HepG2 (cell line): ENCODE data around the gene NUDT22. TPM values are rescaled to one million over a fixed set of nuclear protein-coding genes. Genes with fewer than 3 reads are reported as not detected.
A peak's percentile ranks its signal among the peaks of the same experiment; 100 is the strongest.

ENCODE experiments used
- AGO2 ChIP-seq: fragments of 200-400 bp; formaldehyde crosslinking; optimal IDR thresholded peaks from 2 replicates; pipeline ENCODE3; 2017; ENCODE audit warnings: mild to moderate bottlenecking, low read depth, low read length, moderate library complexity
- CHCHD3 ChIP-seq: sonication (generic); formaldehyde crosslinking; IDR thresholded peaks from 2 replicates; pipeline ENCODE4 v1.8.0; 2022; ENCODE audit warnings: mild to moderate bottlenecking, missing genetic modification reagents, moderate library complexity
- ETV5 ChIP-seq: IDR thresholded peaks from 2 replicates; pipeline ENCODE4 v1.6.1; 2018; ENCODE audit warnings: missing biosample characterization, missing genetic modification reagents, inconsistent platforms, borderline replicate concordance
- ISX ChIP-seq: sonication (generic); formaldehyde crosslinking; conservative IDR thresholded peaks from 2 replicates; pipeline ENCODE4 v1.5.0; 2020; ENCODE audit warnings: missing genetic modification reagents
- JDP2 ChIP-seq: sonication (generic); formaldehyde crosslinking; IDR thresholded peaks from 2 replicates; pipeline ENCODE4 v1.8.1; 2022; ENCODE audit warnings: missing genetic modification reagents, borderline replicate concordance
- MTA1 ChIP-seq: sonication (generic); formaldehyde crosslinking; IDR thresholded peaks from 2 replicates; pipeline ENCODE4 v1.4.0; 2020; ENCODE audit warnings: missing genetic modification reagents, mild to moderate bottlenecking, borderline replicate concordance
- MTF2 ChIP-seq: sonication (generic); formaldehyde crosslinking; IDR thresholded peaks from 2 replicates; pipeline ENCODE4 v1.5.0; 2020; ENCODE audit warnings: missing genetic modification reagents, borderline replicate concordance
- RBAK ChIP-seq: sonication (generic); formaldehyde crosslinking; IDR thresholded peaks from 2 replicates; pipeline ENCODE4 v1.5.1; 2020; ENCODE audit warnings: mild to moderate bottlenecking, missing genetic modification reagents
- SRY ChIP-seq: sonication (generic); formaldehyde crosslinking; IDR thresholded peaks from 2 replicates; pipeline ENCODE4 v1.8.0; 2022; ENCODE audit warnings: mild to moderate bottlenecking, missing genetic modification reagents
- THYN1 ChIP-seq: sonication (generic); formaldehyde crosslinking; IDR thresholded peaks from 2 replicates; pipeline ENCODE4 v1.8.1; 2023; ENCODE audit warnings: low read depth, mild to moderate bottlenecking, moderate library complexity, missing genetic modification reagents, borderline replicate concordance
- U2AF1 ChIP-seq: fragments of 200-400 bp; formaldehyde crosslinking; optimal IDR thresholded peaks from 2 replicates; pipeline ENCODE3; 2017; ENCODE audit warnings: mild to moderate bottlenecking, low read depth, low read length
- ZIK1 ChIP-seq: sonication (generic); formaldehyde crosslinking; IDR thresholded peaks from 2 replicates; pipeline ENCODE4 v1.5.0; 2020; ENCODE audit warnings: mild to moderate bottlenecking, low read depth, missing genetic modification reagents, borderline replicate concordance
- ZNF333 ChIP-seq: sonication (generic); formaldehyde crosslinking; IDR thresholded peaks from 2 replicates; pipeline ENCODE4 v1.4.0; 2020; ENCODE audit warnings: mild to moderate bottlenecking, missing genetic modification reagents, borderline replicate concordance
- ZNF543 ChIP-seq: sonication (generic); formaldehyde crosslinking; IDR thresholded peaks from 2 replicates; pipeline ENCODE4 v1.4.0; 2020; ENCODE audit warnings: mild to moderate bottlenecking, missing genetic modification reagents
- ZNF605 ChIP-seq: sonication (generic); formaldehyde crosslinking; IDR thresholded peaks from 2 replicates; pipeline ENCODE4 v1.8.0; 2022; ENCODE audit warnings: mild to moderate bottlenecking, missing genetic modification reagents
- ZNF720 ChIP-seq: sonication (generic); formaldehyde crosslinking; IDR thresholded peaks from 2 replicates; pipeline ENCODE4 v1.4.0; 2020; ENCODE audit warnings: missing genetic modification reagents
- ZNF737 ChIP-seq: sonication (generic); formaldehyde crosslinking; IDR thresholded peaks from 2 replicates; pipeline ENCODE4 v1.5.0; 2020; ENCODE audit warnings: missing genetic modification reagents, mild to moderate bottlenecking, borderline replicate concordance
- ZNF746 ChIP-seq: sonication (generic); formaldehyde crosslinking; IDR thresholded peaks from 2 replicates; pipeline ENCODE4 v1.8.0; 2022; ENCODE audit warnings: mild to moderate bottlenecking, missing genetic modification reagents
- ZSCAN29 ChIP-seq: sonication (generic); formaldehyde crosslinking; conservative IDR thresholded peaks from 2 replicates; pipeline ENCODE4 v1.4.0; 2020; ENCODE audit warnings: mild to moderate bottlenecking, missing genetic modification reagents
- polyA plus RNA-seq, 8 experiments: library from polyadenylated mRNA; depleted of rRNA in 3 of 8; stranded (reverse) in 7 of 8; unstranded in 1 of 8; fragments of >200 nt; fragmentation: Illumina TruSeq in 4 of 8; extraction: Trizol in 4 of 8; gene quantifications; 2 replicates each; pipeline versions ENCODE4 v1.2.1 to v1.2.3, GENCODE V29; 2011 to 2016; ENCODE audit warnings: low read depth in 4 of 8, missing spikeins in 1 of 8, mixed read lengths in 1 of 8; ENCODE audit not compliant: insufficient read depth in 1 of 8
- total RNA-seq, 5 experiments: library from RNA; depleted of rRNA; stranded (reverse); fragments of >200 nt; fragmentation: Illumina TruSeq; extraction: Trizol; gene quantifications; 2 replicates each; pipeline ENCODE4 v1.2.3, GENCODE V29; 2016; ENCODE audit warnings: low read depth in 1 of 5
- TF ChIP-seq, protein P1 (sequence below): sonication (generic); formaldehyde crosslinking; conservative IDR thresholded peaks from 2 replicates; pipeline ENCODE4 v1.5.0; 2020; ENCODE audit warnings: missing genetic modification reagents
- TF ChIP-seq, protein P2 (sequence below): sonication (generic); formaldehyde crosslinking; IDR thresholded peaks from 2 replicates; pipeline ENCODE4 v1.4.0; 2020; ENCODE audit warnings: mild to moderate bottlenecking, missing genetic modification reagents
- TF ChIP-seq, protein P3 (sequence below): sonication (generic); formaldehyde crosslinking; IDR thresholded peaks from 2 replicates; pipeline ENCODE4 v1.4.0; 2020; ENCODE audit warnings: mild to moderate bottlenecking, missing genetic modification reagents
- TF ChIP-seq, protein P4 (sequence below): sonication (generic); formaldehyde crosslinking; IDR thresholded peaks from 2 replicates; pipeline ENCODE4 v1.4.0; 2020; ENCODE audit warnings: missing genetic modification reagents, mild to moderate bottlenecking, borderline replicate concordance

The NUDT22 gene
- total and polyA plus RNA-seq, 2 of the 13 experiments (the other 11 are each of a cell fraction or from before 2014, with no cell fraction given) = 33.5 to 39.8 TPM

DNA sequence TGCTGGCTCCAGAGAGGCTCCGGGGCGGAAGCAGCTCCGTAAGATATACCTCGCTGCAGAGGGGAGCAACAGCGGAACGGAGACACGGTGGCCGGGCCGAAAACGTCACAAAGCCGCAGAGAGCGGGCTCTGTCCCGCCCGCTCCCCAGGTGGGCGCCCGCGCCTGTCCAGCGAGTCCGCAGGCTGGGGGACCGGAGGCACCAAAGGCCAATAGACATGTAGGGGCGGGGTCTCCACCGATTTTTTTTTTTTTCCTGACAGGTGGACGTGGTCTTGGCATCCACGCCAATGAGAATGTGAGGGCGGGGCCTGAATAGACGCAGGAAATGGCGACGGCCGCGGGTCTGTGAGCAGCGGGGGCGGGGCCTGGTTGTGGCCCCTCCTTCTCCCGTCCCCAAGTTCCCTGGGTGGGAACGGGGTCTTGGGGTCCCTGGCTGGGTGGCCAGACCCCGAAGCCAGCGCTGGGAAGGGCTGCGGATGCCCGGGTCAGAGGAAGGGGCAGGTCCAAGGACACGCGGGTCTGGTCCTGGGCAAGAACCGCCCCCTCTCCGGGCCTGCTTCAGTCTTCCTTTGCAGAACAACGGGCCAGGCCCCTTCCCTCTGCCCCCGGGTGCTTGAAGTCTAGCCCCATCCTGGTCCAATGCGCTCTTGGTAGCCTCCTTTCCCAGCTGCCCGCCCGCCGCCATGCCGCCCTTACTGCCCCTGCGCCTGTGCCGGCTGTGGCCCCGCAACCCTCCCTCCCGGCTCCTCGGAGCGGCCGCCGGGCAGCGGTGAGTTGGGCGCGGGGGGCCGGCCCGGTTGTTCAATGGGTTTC is 4.3 kb downstream of the NUDT22 start, which contains the start of gene DNAJC4 (continued):
- no peak for TF ChIP-seq JDP2 (CRISPR knock-in tag)
- no peak for TF ChIP-seq RBAK
- TF ChIP-seq ZNF737 (CRISPR knock-in tag) = 0 out of 2 replicates have a peak, but pooled peaks have one; percentile 35
- TF ChIP-seq CHCHD3 (CRISPR knock-in tag) = no peak
- no peak for TF ChIP-seq ZNF543 (CRISPR knock-in tag)
- TF ChIP-seq, protein P1, sequence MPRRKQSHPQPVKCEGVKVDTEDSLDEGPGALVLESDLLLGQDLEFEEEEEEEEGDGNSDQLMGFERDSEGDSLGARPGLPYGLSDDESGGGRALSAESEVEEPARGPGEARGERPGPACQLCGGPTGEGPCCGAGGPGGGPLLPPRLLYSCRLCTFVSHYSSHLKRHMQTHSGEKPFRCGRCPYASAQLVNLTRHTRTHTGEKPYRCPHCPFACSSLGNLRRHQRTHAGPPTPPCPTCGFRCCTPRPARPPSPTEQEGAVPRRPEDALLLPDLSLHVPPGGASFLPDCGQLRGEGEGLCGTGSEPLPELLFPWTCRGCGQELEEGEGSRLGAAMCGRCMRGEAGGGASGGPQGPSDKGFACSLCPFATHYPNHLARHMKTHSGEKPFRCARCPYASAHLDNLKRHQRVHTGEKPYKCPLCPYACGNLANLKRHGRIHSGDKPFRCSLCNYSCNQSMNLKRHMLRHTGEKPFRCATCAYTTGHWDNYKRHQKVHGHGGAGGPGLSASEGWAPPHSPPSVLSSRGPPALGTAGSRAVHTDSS (CRISPR knock-in tag) = no peak
- peak; percentile 33; the same call in 1 of the 2 replicates for TF ChIP-seq ZNF605 (CRISPR knock-in tag)
- TF ChIP-seq U2AF1 = no peak
- TF ChIP-seq ISX (CRISPR knock-in tag) = no peak
- TF ChIP-seq ZNF720 (CRISPR knock-in tag) = no peak
- TF ChIP-seq ZNF746 (CRISPR knock-in tag) = 0 out of 2 replicates have a peak, but pooled peaks have one; percentile 24
- TF ChIP-seq ZIK1 (CRISPR knock-in tag) = 0 out of 2 replicates have a peak, but pooled peaks have one; percentile 28
- 0 out of 2 replicates have a peak, but pooled peaks have one; percentile 5 for TF ChIP-seq MTA1
- TF ChIP-seq, protein P2, sequence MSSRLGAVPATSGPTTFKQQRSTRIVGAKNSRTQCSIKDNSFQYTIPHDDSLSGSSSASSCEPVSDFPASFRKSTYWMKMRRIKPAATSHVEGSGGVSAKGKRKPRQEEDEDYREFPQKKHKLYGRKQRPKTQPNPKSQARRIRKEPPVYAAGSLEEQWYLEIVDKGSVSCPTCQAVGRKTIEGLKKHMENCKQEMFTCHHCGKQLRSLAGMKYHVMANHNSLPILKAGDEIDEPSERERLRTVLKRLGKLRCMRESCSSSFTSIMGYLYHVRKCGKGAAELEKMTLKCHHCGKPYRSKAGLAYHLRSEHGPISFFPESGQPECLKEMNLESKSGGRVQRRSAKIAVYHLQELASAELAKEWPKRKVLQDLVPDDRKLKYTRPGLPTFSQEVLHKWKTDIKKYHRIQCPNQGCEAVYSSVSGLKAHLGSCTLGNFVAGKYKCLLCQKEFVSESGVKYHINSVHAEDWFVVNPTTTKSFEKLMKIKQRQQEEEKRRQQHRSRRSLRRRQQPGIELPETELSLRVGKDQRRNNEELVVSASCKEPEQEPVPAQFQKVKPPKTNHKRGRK = no peak
- TF ChIP-seq, protein P3, sequence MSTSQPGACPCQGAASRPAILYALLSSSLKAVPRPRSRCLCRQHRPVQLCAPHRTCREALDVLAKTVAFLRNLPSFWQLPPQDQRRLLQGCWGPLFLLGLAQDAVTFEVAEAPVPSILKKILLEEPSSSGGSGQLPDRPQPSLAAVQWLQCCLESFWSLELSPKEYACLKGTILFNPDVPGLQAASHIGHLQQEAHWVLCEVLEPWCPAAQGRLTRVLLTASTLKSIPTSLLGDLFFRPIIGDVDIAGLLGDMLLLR (CRISPR knock-in tag) = peak; percentile 31; the same call in 1 of the 2 replicates
- TF ChIP-seq ETV5 (CRISPR knock-in tag) = peak; percentile 31; the same call in 1 of the 2 replicates
- no peak; the same call in 1 of the 2 replicates for TF ChIP-seq ZNF333 (CRISPR knock-in tag)
- TF ChIP-seq, protein P4, sequence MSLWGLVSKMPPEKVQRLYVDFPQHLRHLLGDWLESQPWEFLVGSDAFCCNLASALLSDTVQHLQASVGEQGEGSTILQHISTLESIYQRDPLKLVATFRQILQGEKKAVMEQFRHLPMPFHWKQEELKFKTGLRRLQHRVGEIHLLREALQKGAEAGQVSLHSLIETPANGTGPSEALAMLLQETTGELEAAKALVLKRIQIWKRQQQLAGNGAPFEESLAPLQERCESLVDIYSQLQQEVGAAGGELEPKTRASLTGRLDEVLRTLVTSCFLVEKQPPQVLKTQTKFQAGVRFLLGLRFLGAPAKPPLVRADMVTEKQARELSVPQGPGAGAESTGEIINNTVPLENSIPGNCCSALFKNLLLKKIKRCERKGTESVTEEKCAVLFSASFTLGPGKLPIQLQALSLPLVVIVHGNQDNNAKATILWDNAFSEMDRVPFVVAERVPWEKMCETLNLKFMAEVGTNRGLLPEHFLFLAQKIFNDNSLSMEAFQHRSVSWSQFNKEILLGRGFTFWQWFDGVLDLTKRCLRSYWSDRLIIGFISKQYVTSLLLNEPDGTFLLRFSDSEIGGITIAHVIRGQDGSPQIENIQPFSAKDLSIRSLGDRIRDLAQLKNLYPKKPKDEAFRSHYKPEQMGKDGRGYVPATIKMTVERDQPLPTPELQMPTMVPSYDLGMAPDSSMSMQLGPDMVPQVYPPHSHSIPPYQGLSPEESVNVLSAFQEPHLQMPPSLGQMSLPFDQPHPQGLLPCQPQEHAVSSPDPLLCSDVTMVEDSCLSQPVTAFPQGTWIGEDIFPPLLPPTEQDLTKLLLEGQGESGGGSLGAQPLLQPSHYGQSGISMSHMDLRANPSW (CRISPR knock-in tag) = peak; percentile 82; the same call in 1 of the 2 replicates
- TF ChIP-seq MTF2 (CRISPR knock-in tag) = peak; percentile 59; the same call in 1 of the 2 replicates
- 0 out of 2 replicates have a peak, but pooled peaks have one; percentile 56 for TF ChIP-seq SRY (CRISPR knock-in tag)
- TF ChIP-seq AGO2 = peak; percentile 85
- TF ChIP-seq ZSCAN29 = no peak
- TF ChIP-seq THYN1 = 0 out of 2 replicates have a peak, but pooled peaks have one; percentile 85
